WTC11 (cell line): ENCODE results near the gene SLC8A2. TPM values are rescaled to one million over a fixed set of nuclear protein-coding genes. Genes with fewer than 3 reads are reported as not detected.

ENCODE experiments used
- ATAC-seq: fragments of 200-7000 bp; cut with Tn5 transposase; 2 replicates; pipeline ENCODE4 v1.10.0; 2021; ENCODE audit warnings: mild to moderate bottlenecking, moderate library complexity
- CTCF ChIA-PET: fragments of 300-600 bp; sonication (Branson Sonifier 250); formaldehyde crosslinking; loops from one replicate; lab custom pipeline; 2021; ENCODE audit warnings: antibody characterized with exemption; lab: Charles Lee
- POLR2A ChIA-PET: fragments of 350-600 bp; sonication (Branson Sonifier 250); formaldehyde crosslinking; loops from one replicate; lab custom pipeline; 2021; ENCODE audit warnings: antibody characterized with exemption; lab: Charles Lee
- DNase-seq: peaks from one replicate; pipeline ENCODE4 v3.0.0; 2021; ENCODE audit warnings: low spot score
- H3K27ac Mint-ChIP-seq: 2 replicates; pipeline ENCODE4 v1.8.0; 2021; ENCODE audit warnings: mixed read lengths
- H3K27me3 Mint-ChIP-seq: 2 replicates; pipeline ENCODE4 v1.8.0; 2021; ENCODE audit warnings: low read depth, mild to moderate bottlenecking, moderate library complexity, mixed read lengths
- H3K36me3 Mint-ChIP-seq: 2 replicates; pipeline ENCODE4 v1.8.0; 2021; ENCODE audit warnings: mixed read lengths
- H3K4me1 Mint-ChIP-seq: 2 replicates; pipeline ENCODE4 v1.8.0; 2022; ENCODE audit warnings: mixed read lengths
- H3K4me3 Mint-ChIP-seq: 2 replicates; pipeline ENCODE4 v1.8.0; 2021; ENCODE audit warnings: mild to moderate bottlenecking, moderate library complexity, mixed read lengths
- H3K9me3 Mint-ChIP-seq: 2 replicates; pipeline ENCODE4 v1.8.0; 2021; ENCODE audit warnings: mixed read lengths
- ARID4B ChIP-seq: sonication (generic); formaldehyde crosslinking; IDR thresholded peaks from 2 replicates; pipeline ENCODE4 v1.8.0; 2023; ENCODE audit warnings: missing genetic modification reagents, mild to moderate bottlenecking, borderline replicate concordance
- ATF2 ChIP-seq: sonication (generic); formaldehyde crosslinking; IDR thresholded peaks from 2 replicates; pipeline ENCODE4 v1.8.1; 2022; ENCODE audit warnings: low read depth, missing genetic modification reagents, borderline replicate concordance
- ATF6 ChIP-seq: sonication (generic); formaldehyde crosslinking; IDR thresholded peaks from 2 replicates; pipeline ENCODE4 v1.8.1; 2023; ENCODE audit warnings: mild to moderate bottlenecking, missing genetic modification reagents
- CDX4 ChIP-seq: fragments of 250-450 bp; sonication (Bioruptor Pico); IDR thresholded peaks from 2 replicates; pipeline ENCODE4 v1.9.0; 2021; ENCODE audit warnings: moderate library complexity, mild to moderate bottlenecking, inconsistent platforms, borderline replicate concordance
- E2F1 ChIP-seq: sonication (generic); formaldehyde crosslinking; IDR thresholded peaks from 2 replicates; pipeline ENCODE4 v1.8.0; 2022; ENCODE audit warnings: mild to moderate bottlenecking, missing genetic modification reagents
- EMX1 ChIP-seq: fragments of 250-450 bp; sonication (Bioruptor Pico); IDR thresholded peaks from 2 replicates; pipeline ENCODE4 v1.8.0; 2021; ENCODE audit warnings: mild to moderate bottlenecking
- ESRRA ChIP-seq: sonication (generic); formaldehyde crosslinking; IDR thresholded peaks from 2 replicates; pipeline ENCODE4 v1.8.1; 2022; ENCODE audit warnings: mild to moderate bottlenecking, missing genetic modification reagents, borderline replicate concordance
- ETV6 ChIP-seq: sonication (generic); formaldehyde crosslinking; IDR thresholded peaks from 2 replicates; pipeline ENCODE4 v1.8.1; 2022; ENCODE audit warnings: mild to moderate bottlenecking, missing genetic modification reagents
- FOXJ3 ChIP-seq: sonication (generic); formaldehyde crosslinking; IDR thresholded peaks from 2 replicates; pipeline ENCODE4 v1.9.0; 2021; ENCODE audit warnings: missing genetic modification reagents, mild to moderate bottlenecking, borderline replicate concordance
- MLX ChIP-seq: sonication (generic); formaldehyde crosslinking; IDR thresholded peaks from 2 replicates; pipeline ENCODE4 v1.8.1; 2023; ENCODE audit warnings: mild to moderate bottlenecking, missing genetic modification reagents, moderate library complexity
- NFYB ChIP-seq: sonication (generic); formaldehyde crosslinking; conservative IDR thresholded peaks from 2 replicates; pipeline ENCODE4 v1.8.0; 2022; ENCODE audit warnings: low read depth, missing genetic modification reagents
- TP53 ChIP-seq: sonication (generic); formaldehyde crosslinking; IDR thresholded peaks from 2 replicates; pipeline ENCODE4 v1.8.1; 2023; ENCODE audit warnings: mild to moderate bottlenecking, missing genetic modification reagents
- ZNF121 ChIP-seq: sonication (generic); formaldehyde crosslinking; IDR thresholded peaks from 2 replicates; pipeline ENCODE4 v1.8.0; 2023; ENCODE audit warnings: missing genetic modification reagents
- ZNF423 ChIP-seq: fragments of 250-450 bp; sonication (Bioruptor Pico); IDR thresholded peaks from 2 replicates; pipeline ENCODE4 v2.1.2; 2022; ENCODE audit warnings: mild to moderate bottlenecking, moderate library complexity
- ZNF532 ChIP-seq: fragments of 250-450 bp; sonication (Bioruptor Pico); IDR thresholded peaks from 2 replicates; pipeline ENCODE4 v1.9.0; 2021; ENCODE audit warnings: mild to moderate bottlenecking, borderline replicate concordance
- ZNF671 ChIP-seq: fragments of 250-450 bp; sonication (Bioruptor Pico); IDR thresholded peaks from 2 replicates; pipeline ENCODE4 v1.8.0; 2021; ENCODE audit warnings: mild to moderate bottlenecking
- total RNA-seq: library from RNA; stranded (reverse); gene quantifications from 3 replicates; pipeline ENCODE4 v1.2.3, GENCODE V29; 2021

The SLC8A2 gene
- total RNA-seq, 1 experiment from 2014 or later: 6.5 TPM

GRCh38 chr19:47485210-47485609, 13.5 kb upstream of the SLC8A2 start (continued):
- TF ChIP-seq E2F1 (no peak), ATF6 (CRISPR knock-in tag) (no peak), FOXJ3 (CRISPR knock-in tag) (no peak)

- Mint-ChIP-seq H3K36me3 (no peaks in the 10 kb centered on the region), H3K27ac (peak within 1 kb of the TSS; percentile 98), H3K4me3 (peak within 1 kb of the TSS; percentile 96), H3K27me3 (peaks cover 9% of the 10 kb centered on the region), H3K9me3 (no peaks in the 10 kb centered on the region), H3K4me1 (peaks cover 18% of the 10 kb centered on the region)
- ChIA-PET CTCF (interaction anchor here (0.6 to 4.4 kb wide), 32 partner anchors 9 to 306 kb away, joined by 3 to 94 read pairs (median 6); partner anchors contain the start of genes EHD2, INAFM1, NAPA and SLC8A2), POLR2A (interaction anchor here (0.6 to 1.4 kb wide), 7 partner anchors 16 to 165 kb away, joined by 3 to 8 read pairs (median 3); no protein-coding TSS in a partner anchor)
- peak; percentile 62 for ATAC-seq
- peak; percentile 91 for DNase-seq
- TF ChIP-seq MLX (CRISPR knock-in tag) (no peak), ARID4B (CRISPR knock-in tag) (no peak), ETV6 (peak; percentile 41; the same call in 1 of the 2 replicates), ZNF423 (CRISPR knock-in tag) (0 out of 2 replicates have a peak, but pooled peaks have one; percentile 31), CDX4 (CRISPR knock-in tag) (no peak), ZNF532 (no peak), TP53 (no peak), EMX1 (CRISPR knock-in tag) (peak; percentile 53; the same call in 1 of the 2 replicates), ESRRA (CRISPR knock-in tag) (no peak), ZNF671 (CRISPR knock-in tag) (0 out of 2 replicates have a peak, but pooled peaks have one; percentile 39), ATF6 (CRISPR knock-in tag) (no peak), NFYB (CRISPR knock-in tag) (no peak), ZNF121 (no peak), ATF2 (CRISPR knock-in tag) (no peak)
These were observed 12.4 kb upstream of the SLC8A2 start, which contains the start of gene KPTN for GRCh38 chr19:47483800-47484690. Gene KPTN, minus strand, starts transcription at chr19:47484219. Its CDS starts 59 bp downstream, at chr19:47484160.
